Measurements from ENCODE around the gene RNF166.

The RNF166 gene

DNA sequence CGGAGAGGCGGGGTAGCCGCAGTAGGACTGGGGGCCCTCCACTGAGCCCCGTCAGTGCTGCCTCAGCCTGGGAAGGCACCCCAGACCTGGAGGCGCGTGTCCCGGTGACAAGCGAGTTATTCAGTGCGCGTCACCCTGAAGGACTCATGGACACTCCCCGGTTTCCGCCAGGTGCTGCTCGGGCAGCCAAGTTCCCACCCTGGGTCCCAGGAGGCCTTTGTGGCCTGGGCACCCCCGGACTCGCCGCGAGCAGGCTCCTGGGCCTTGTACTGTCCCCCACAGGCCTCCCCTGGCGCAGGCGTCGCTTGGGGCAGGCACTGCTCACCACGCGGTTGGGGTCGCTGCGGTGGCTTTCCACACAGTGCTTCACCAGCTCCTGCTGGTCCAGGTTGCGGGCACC, 7.6 kb downstream of the RNF166 start:
- no peak for TF ChIP-seq CTCF (IDR thresholded peaks at IDR 0.05; ENCODE audit: low read depth, low read length)
- Histone ChIP-seq H3K36me3 (peaks cover 8% of the 10 kb centered on the region), H3K9me3 (no peaks in the 10 kb centered on the region), H3K4me3 (ENCODE audit: low read depth, low read length) (no peak overlapping the region), H3K4me1 (no peaks in the 10 kb centered on the region), H3K27me3 (no peaks in the 10 kb centered on the region)
- DNase-seq: no peak

DNA sequence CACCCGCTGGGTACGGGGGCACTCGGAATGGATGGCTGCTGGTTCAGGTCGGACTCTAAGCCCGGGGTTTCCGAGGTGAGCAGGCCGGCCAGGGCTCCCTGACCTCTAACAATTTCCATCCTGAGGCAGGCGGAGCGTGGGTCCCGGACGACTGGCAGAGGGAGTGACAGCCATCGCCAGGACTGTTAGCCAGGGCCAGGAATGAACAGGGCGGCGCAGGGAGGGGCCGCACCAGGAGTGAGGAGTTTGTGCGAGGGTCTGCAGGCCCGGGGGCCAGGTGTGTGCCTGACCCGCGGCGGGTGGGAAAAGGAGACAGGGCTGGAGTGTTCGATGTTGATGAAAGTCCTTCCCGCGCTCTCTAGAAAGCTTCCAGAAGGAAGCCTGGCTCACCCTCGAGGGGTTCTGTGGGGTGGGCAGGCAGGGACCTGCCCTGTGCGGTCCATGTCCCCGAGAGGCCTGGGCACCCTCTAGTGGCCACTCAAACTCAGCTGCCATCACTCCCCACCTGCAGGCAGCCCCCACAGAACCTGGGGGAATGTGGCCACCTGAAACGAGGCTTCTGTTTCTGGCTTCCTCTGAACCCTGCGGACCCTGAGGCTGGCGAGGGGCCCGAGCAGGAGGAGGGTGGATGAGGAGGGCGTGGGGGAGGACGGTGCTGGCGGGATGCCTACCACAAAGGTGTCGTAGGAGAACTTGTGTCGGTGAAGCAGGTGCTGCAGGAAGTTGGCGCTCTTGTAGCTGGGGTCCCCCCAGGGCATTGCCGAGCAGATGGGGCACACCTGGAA, 8.2 kb downstream of the RNF166 start:
- Histone ChIP-seq H3K4me3 (ENCODE audit: low read depth, low read length) (no peak overlapping the region), H3K27me3 (no peaks in the 10 kb centered on the region), H3K36me3 (peaks cover 8% of the 10 kb centered on the region), H3K9me3 (no peaks in the 10 kb centered on the region), H3K4me1 (no peaks in the 10 kb centered on the region)
- no peak for DNase-seq
- TF ChIP-seq CTCF (IDR thresholded peaks at IDR 0.05; ENCODE audit: low read depth, low read length): peak; percentile 47

DNA sequence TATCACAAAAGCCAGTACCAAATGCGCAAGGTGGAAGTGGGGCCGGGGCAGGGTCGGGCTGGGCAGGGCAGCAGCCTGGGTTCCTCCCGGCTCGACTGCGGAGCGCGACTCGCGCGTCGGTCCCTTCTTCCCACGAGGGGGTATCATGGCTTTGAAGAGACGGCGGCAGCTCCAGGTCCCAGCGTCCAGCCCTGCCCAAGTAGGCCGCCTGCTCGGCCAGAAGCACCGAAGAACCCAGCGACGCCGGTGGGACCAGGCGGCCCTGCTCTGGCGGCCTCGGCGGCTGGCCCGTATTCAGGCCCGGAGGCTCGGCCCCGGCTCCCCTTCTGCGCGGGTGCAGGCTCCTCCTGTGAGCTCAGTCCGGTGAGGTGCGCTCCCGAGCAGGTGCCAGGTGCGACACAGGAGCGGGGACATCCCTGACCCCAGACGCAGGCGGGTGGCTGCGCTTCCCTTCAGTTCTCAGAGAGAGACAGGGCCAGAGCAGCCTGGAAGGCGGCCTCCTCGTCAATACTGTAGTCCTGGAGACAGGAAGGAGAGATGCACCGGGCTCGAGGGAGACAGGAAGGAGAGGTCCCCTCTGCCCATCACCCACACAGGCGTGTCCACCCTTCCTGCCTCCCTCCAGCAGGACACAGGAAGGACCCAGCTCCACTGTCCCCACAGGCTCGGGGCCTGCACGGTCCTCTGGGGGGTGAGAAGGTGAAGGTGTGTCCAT, 8.9 kb downstream of the RNF166 start:
- peaks cover 8% of the 10 kb centered on the region for H3K36me3 ChIP-seq
- H3K4me3 ChIP-seq (ENCODE audit: low read depth, low read length): no peak overlapping the region
- DNase-seq: no peak
- no peaks in the 10 kb centered on the region for H3K9me3 ChIP-seq
- no peaks in the 10 kb centered on the region for H3K27me3 ChIP-seq
- no peaks in the 10 kb centered on the region for H3K4me1 ChIP-seq
- no peak for TF ChIP-seq CTCF (IDR thresholded peaks at IDR 0.05; ENCODE audit: low read depth, low read length)

DNA sequence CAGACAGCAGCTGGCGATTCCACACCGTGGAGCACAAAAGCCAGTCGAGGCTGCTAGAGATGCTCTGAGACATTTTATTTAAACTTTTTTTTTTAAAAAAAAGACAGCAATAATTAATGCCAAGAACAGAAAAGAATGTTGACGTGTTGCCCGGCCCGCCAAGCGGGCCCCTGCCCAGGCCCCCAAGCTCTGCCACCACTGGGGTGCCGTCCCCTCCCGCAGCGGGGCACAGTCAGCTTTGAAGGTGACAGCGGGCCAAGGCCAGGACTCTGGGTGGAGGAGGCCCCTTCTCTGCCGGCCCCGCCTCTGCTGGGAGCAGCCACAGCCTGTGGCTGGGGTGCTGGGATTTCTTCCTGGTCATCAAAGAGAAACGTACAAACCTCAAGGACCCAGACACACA, 9.8 kb downstream of the RNF166 start:
- Histone ChIP-seq H3K27me3 (no peaks in the 10 kb centered on the region), H3K36me3 (peaks cover 8% of the 10 kb centered on the region), H3K4me3 (ENCODE audit: low read depth, low read length) (no peak overlapping the region), H3K4me1 (no peaks in the 10 kb centered on the region), H3K9me3 (no peaks in the 10 kb centered on the region)
- no peak for TF ChIP-seq CTCF (IDR thresholded peaks at IDR 0.05; ENCODE audit: low read depth, low read length)
- no peak for DNase-seq

DNA sequence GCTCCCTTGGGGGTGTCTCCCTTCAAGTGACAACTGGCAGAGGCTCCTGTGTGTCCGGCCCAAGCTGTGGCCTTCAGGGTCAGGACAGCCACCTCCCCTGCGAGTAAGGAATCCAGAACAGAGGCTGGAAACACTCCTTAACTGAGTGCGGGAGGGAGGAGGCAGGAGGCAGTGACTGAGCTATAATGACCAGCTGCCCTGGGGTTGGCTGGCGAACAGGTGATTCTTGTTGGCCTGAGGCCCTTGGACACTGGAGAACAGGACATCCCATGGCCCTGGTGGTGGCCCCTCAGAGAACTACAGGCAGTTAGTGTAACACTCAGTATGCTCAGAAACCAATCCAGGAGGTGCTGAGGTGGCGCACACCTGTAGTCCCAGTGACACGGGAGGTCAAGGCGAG, 10.5 kb downstream of the RNF166 start:
- DNase-seq: no peak
- H3K9me3 ChIP-seq: no peaks in the 10 kb centered on the region
- H3K4me3 ChIP-seq (ENCODE audit: low read depth, low read length): no peak overlapping the region
- no peaks in the 10 kb centered on the region for H3K27me3 ChIP-seq
- no peaks in the 10 kb centered on the region for H3K4me1 ChIP-seq
- no peak for TF ChIP-seq CTCF (IDR thresholded peaks at IDR 0.05; ENCODE audit: low read depth, low read length)
- H3K36me3 ChIP-seq: peaks cover 8% of the 10 kb centered on the region

DNA sequence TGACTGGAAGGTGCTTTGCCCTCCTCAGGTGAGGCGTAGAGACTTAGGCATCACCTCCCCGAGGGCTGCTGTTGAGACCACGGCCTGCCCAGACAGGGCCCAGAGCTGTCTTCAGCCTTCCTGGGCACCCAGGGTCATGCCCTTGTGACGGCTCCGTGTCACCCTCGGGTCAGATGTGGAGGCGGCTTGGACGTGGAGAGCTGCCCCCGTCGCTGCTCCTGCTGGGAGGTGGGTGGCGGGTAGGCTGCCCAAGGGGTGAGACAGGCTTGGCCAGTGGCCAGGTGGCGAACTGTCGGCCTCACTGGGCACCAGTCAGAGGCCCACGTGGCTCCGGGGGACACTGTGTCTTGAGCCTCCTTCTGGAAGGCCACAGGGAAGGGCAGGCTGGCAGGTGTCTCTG, 11.0 kb downstream of the RNF166 start:
- DNase-seq: no peak
- no peak for TF ChIP-seq CTCF (IDR thresholded peaks at IDR 0.05; ENCODE audit: low read depth, low read length)
- Histone ChIP-seq H3K36me3 (peaks cover 8% of the 10 kb centered on the region), H3K9me3 (no peaks in the 10 kb centered on the region), H3K4me3 (ENCODE audit: low read depth, low read length) (no peak overlapping the region), H3K27me3 (no peaks in the 10 kb centered on the region), H3K4me1 (no peaks in the 10 kb centered on the region)
